Chondrocyte (in vitro differentiated cells): ENCODE results near the gene LRRC42. TPM values are rescaled to one million over a fixed set of nuclear protein-coding genes. Genes with fewer than 3 reads are reported as not detected.

Experiments
- DNase-seq: peaks from one replicate; pipeline ENCODE4 v3.0.0; 2021; ENCODE audit warnings: mixed read lengths, low spot score
- H3K27ac Mint-ChIP-seq: one replicate; pipeline ENCODE4 v1.8.0; 2021; ENCODE audit warnings: mild to moderate bottlenecking, moderate library complexity, mixed read lengths; ENCODE audit not compliant: unreplicated experiment
- H3K27me3 Mint-ChIP-seq: 2 replicates; pipeline ENCODE4 v1.8.0; 2021; ENCODE audit warnings: low read depth, mixed read lengths
- H3K36me3 Mint-ChIP-seq: 2 replicates; pipeline ENCODE4 v1.8.0; 2021; ENCODE audit warnings: low read depth, mixed read lengths
- H3K4me1 Mint-ChIP-seq: 2 replicates; pipeline ENCODE4 v1.8.0; 2021; ENCODE audit warnings: low read depth, mild to moderate bottlenecking, mixed read lengths
- H3K4me3 Mint-ChIP-seq: one replicate; pipeline ENCODE4 v1.8.0; 2021; ENCODE audit warnings: mild to moderate bottlenecking, moderate library complexity, mixed read lengths; ENCODE audit not compliant: unreplicated experiment
- H3K9me3 Mint-ChIP-seq: 2 replicates; pipeline ENCODE4 v1.8.0; 2021; ENCODE audit warnings: low read depth, mixed read lengths
- total RNA-seq: library from RNA; stranded (reverse); gene quantifications from 3 replicates; pipeline ENCODE4 v1.2.1, GENCODE V29; 2021
- TF ChIP-seq, protein P1 (sequence below): fragments of 200-600 bp; sonication (generic); IDR thresholded peaks from 2 replicates; pipeline ENCODE4 v1.5.0; 2021; ENCODE audit warnings: antibody characterized with exemption, mild to moderate bottlenecking, moderate library complexity

The LRRC42 gene
- total RNA-seq, 1 donor from 2014 or later: 37.6 TPM

DNA sequence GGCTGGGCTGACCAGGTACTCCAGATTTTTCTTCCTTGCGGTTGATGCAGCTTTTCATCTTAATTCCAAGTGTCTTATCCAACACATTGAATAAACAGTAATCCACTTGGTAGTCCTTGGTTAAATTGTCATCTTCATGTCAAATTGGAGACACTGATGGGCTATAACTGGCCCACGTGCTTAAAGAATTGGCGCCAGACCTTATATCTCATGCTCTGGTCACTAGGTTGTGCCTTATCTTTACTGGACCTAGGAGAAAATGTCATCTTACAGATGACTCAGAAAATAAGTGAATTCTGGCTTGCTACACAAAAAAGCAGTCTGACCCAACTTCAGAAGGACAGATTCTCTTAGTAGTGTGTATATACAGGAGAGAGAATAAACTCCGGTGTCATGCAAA is 16.2 kb downstream of the LRRC42 start:
- Mint-ChIP-seq H3K4me1 (peaks cover 19% of the 10 kb centered on the region), H3K27ac (no peak overlapping the region), H3K9me3 (no peaks in the 10 kb centered on the region), H3K27me3 (no peaks in the 10 kb centered on the region), H3K4me3 (no peak overlapping the region), H3K36me3 (peaks cover 31% of the 10 kb centered on the region)
- no peak for DNase-seq
- TF ChIP-seq, protein P1, sequence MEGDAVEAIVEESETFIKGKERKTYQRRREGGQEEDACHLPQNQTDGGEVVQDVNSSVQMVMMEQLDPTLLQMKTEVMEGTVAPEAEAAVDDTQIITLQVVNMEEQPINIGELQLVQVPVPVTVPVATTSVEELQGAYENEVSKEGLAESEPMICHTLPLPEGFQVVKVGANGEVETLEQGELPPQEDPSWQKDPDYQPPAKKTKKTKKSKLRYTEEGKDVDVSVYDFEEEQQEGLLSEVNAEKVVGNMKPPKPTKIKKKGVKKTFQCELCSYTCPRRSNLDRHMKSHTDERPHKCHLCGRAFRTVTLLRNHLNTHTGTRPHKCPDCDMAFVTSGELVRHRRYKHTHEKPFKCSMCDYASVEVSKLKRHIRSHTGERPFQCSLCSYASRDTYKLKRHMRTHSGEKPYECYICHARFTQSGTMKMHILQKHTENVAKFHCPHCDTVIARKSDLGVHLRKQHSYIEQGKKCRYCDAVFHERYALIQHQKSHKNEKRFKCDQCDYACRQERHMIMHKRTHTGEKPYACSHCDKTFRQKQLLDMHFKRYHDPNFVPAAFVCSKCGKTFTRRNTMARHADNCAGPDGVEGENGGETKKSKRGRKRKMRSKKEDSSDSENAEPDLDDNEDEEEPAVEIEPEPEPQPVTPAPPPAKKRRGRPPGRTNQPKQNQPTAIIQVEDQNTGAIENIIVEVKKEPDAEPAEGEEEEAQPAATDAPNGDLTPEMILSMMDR: no peak

DNA sequence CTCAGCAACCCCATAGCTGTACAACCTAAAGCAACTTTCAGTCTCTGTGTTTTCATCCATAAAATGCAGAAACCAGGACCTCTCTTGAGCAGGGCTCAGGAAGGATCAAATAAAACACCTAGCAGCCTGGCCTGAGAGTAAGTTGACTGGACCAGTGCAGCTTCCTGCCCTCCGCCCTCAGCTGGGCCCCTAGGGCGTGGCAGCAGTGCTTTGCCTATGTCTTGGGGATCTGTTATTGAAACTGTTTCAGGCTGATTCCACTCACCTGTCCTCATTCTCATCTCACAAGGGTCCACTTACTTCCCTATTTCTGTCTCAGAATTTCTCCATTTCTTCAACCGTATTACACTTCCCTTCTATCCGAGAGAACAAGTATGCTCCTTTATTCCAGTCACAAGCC is 17.3 kb downstream of the LRRC42 start:
- peaks cover 23% of the 10 kb centered on the region for H3K4me1 Mint-ChIP-seq
- TF ChIP-seq, protein P1: no peak
- H3K36me3 Mint-ChIP-seq: peaks cover 36% of the 10 kb centered on the region
- no peaks in the 10 kb centered on the region for H3K9me3 Mint-ChIP-seq
- H3K27ac Mint-ChIP-seq: no peak overlapping the region
- no peak for DNase-seq
- H3K27me3 Mint-ChIP-seq: no peaks in the 10 kb centered on the region
- no peak overlapping the region for H3K4me3 Mint-ChIP-seq

DNA sequence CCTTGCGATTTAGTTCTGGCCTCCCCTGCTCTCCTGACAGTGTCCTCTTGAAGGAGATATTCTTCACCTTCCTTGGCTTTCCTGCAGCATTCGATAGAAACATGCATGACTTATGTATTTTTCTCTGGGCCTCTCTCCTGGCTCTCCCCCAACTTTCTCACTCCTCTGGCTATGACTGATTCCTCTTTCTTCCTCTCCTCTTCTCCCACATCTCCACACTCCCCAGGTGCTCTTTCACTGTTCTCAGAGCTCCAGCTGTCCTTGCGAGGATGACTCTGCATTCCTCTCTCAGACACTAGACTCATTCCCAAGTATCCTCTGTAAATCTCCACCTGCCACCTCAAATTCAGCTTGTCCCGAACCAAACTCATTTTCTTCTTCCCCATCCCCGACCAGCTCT is 18.0 kb downstream of the LRRC42 start:
- Mint-ChIP-seq H3K27me3 (no peaks in the 10 kb centered on the region), H3K4me1 (peaks cover 23% of the 10 kb centered on the region), H3K27ac (peak overlapping the region; percentile 9), H3K4me3 (no peak overlapping the region), H3K36me3 (peaks cover 40% of the 10 kb centered on the region), H3K9me3 (no peaks in the 10 kb centered on the region)
- TF ChIP-seq, protein P1: no peak
- no peak for DNase-seq

DNA sequence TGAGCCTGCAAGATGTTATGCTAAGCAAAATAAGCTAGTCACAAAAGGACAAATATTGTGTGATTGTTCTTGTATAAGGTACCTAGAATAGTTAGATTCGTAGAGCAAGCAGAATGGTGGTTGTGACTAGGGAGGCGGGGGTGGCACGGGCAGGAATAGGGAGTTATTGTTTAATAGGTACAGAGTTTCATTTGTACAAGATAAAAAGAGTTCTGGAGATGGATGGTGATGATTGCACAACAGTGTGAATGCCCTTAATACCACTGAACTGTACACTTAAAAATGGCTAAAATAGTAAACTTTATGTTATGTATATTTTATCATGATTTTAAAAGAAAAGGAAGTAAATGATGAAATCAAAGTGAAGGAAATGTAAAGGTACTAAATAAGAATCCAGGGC is 20.6 kb downstream of the LRRC42 start:
- no peaks in the 10 kb centered on the region for H3K9me3 Mint-ChIP-seq
- H3K27ac Mint-ChIP-seq: no peak overlapping the region
- TF ChIP-seq, protein P1: no peak
- H3K4me1 Mint-ChIP-seq: peaks cover 27% of the 10 kb centered on the region
- H3K27me3 Mint-ChIP-seq: no peaks in the 10 kb centered on the region
- peaks cover 46% of the 10 kb centered on the region for H3K36me3 Mint-ChIP-seq
- no peak overlapping the region for H3K4me3 Mint-ChIP-seq
- DNase-seq: no peak

DNA sequence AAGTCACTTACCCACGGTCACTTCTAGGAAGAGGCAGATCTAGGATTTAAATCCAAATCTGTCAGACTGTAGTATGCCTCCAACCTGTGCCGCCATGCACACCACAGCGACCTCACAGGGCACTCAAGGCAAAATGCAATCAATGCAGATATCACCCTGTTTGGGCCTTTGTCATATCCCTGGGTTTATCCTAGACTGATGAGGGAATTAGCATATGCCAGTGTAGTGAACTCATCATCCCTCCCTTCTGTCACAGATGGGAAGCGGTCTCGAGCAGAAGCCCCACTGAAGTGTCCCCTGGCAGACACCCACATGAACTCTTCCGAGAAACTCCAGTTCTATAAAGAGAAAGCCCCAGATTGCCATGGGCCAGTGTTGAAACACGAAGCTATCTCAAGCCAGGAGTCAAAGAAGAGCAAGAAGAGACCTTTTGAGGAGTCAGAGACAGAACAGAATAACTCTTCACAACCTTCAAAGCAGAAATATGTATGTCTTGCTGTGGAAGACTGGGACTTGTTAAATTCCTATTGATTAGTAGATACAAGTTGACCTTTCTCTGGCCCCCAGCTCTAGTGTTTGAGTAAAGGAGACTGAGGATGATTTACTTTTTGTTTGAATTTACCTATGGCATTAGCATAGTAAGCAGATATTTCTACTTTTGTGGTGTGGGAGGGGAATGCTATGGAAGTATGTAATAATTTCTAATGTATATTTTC is 21.4 kb downstream of the LRRC42 start:
- H3K9me3 Mint-ChIP-seq: no peaks in the 10 kb centered on the region

More for the DNA sequence above, 21.4 kb downstream of the LRRC42 start:
- H3K36me3 Mint-ChIP-seq: peaks cover 41% of the 10 kb centered on the region
- no peak overlapping the region for H3K4me3 Mint-ChIP-seq
- TF ChIP-seq, protein P1: no peak
- H3K4me1 Mint-ChIP-seq: peaks cover 30% of the 10 kb centered on the region
- peak overlapping the region; percentile 60 for H3K27ac Mint-ChIP-seq
- H3K27me3 Mint-ChIP-seq: no peaks in the 10 kb centered on the region
- no peak for DNase-seq
